PC-3 (cell line): ENCODE measurements around the gene CEP112. TPM values are rescaled to one million over a fixed set of nuclear protein-coding genes. Genes with fewer than 3 reads are reported as not detected.

Experiments
- ATAC-seq: fragments of 200-7000 bp; cut with Tn5 transposase; 2 replicates; pipeline ENCODE4 v1.9.1; 2020; ENCODE audit warnings: mild to moderate bottlenecking, moderate library complexity
- BruUV-seq: library from RNA; stranded (reverse); fragments of 400-500 nt; replicated peaks from 2 replicates; lab custom pipeline; 2021; lab: Mats Ljungman, UMichigan
- CTCF ChIA-PET: fragments of 300-600 bp; sonication (Branson Sonifier 250); formaldehyde crosslinking; loops from one replicate; lab custom pipeline; 2022; ENCODE audit warnings: antibody characterized with exemption; lab: Charles Lee
- POLR2A ChIA-PET: fragments of 300-600 bp; sonication (Branson Sonifier 250); formaldehyde crosslinking; loops from one replicate; lab custom pipeline; 2022; ENCODE audit warnings: antibody characterized with exemption; ENCODE audit not compliant: unreplicated experiment; lab: Charles Lee
- DNase-seq: peaks from one replicate; pipeline ENCODE4 v3.0.0-alpha.2; 2015
- H2AFZ ChIP-seq: fragments of 300-600 bp; sonication (generic); 2 replicates; pipeline ENCODE4 v1.6.0; 2016; ENCODE audit warnings: antibody characterized with exemption, low read length
- H3F3A ChIP-seq: fragments of 300-600 bp; sonication (generic); one replicate; pipeline ENCODE4 v1.6.0; 2017; ENCODE audit warnings: antibody characterized with exemption, low read length, control low read depth, mild to moderate bottlenecking; ENCODE audit not compliant: unreplicated experiment
- H3K27ac ChIP-seq: fragments of 300-600 bp; sonication (generic); 2 replicates; pipeline ENCODE4 v1.5.1; 2016; ENCODE audit warnings: mild to moderate bottlenecking, low read length
- H3K27me3 ChIP-seq: fragments of 300-600 bp; sonication (generic); 2 replicates; pipeline ENCODE4 v1.6.1; 2016; ENCODE audit warnings: low read length, mixed read lengths
- H3K36me3 ChIP-seq: fragments of 300-600 bp; sonication (generic); 2 replicates; pipeline ENCODE4 v1.6.1; 2016; ENCODE audit warnings: low read depth, mixed run types, low read length, mixed read lengths
- H3K4me1 ChIP-seq: fragments of 300-600 bp; sonication (generic); 2 replicates; pipeline ENCODE4 v1.5.1; 2016; ENCODE audit warnings: low read length; ENCODE audit not compliant: insufficient read depth
- H3K4me2 ChIP-seq: fragments of 300-600 bp; sonication (generic); 2 replicates; pipeline ENCODE4 v1.6.0; 2016; ENCODE audit warnings: low read length
- H3K4me3 ChIP-seq: fragments of 300-600 bp; sonication (generic); 2 replicates; pipeline ENCODE4 v1.5.1; 2016; ENCODE audit warnings: mild to moderate bottlenecking, low read length, mixed read lengths
- H3K79me2 ChIP-seq: fragments of 300-600 bp; sonication (generic); 2 replicates; pipeline ENCODE4 v1.6.1; 2017; ENCODE audit warnings: low read length, mixed read lengths
- H3K9ac ChIP-seq: fragments of 300-600 bp; sonication (generic); 2 replicates; pipeline ENCODE4 v1.6.0; 2016; ENCODE audit warnings: mild to moderate bottlenecking, low read length
- H3K9me2 ChIP-seq: fragments of 300-600 bp; sonication (generic); replicated peaks from 2 replicates; pipeline ENCODE4 v1.6.1; 2016; ENCODE audit warnings: mixed run types, low read length, mixed read lengths
- H3K9me3 ChIP-seq: fragments of 300-600 bp; sonication (generic); 2 replicates; pipeline ENCODE4 v1.6.1; 2016; ENCODE audit warnings: low read length, mixed read lengths
- H4K20me1 ChIP-seq: fragments of 300-600 bp; sonication (generic); 2 replicates; pipeline ENCODE4 v1.6.1; 2016; ENCODE audit warnings: low read length, mixed read lengths
- CTCF ChIP-seq: fragments of 300-600 bp; sonication (generic); conservative IDR thresholded peaks from 2 replicates; pipeline ENCODE4 v1.5.1; 2017; ENCODE audit warnings: antibody characterized with exemption, low read depth, mild to moderate bottlenecking, low read length
- EZH2 ChIP-seq: fragments of 300-600 bp; sonication (generic); IDR thresholded peaks from one replicate; pipeline ENCODE4 v1.6.1; 2017; ENCODE audit warnings: antibody characterized with exemption, mild to moderate bottlenecking, low read length; ENCODE audit not compliant: unreplicated experiment
- EZH2phosphoT487 ChIP-seq: fragments of 300-600 bp; sonication (generic); IDR thresholded peaks from 2 replicates; pipeline ENCODE4 v1.6.1; 2018; ENCODE audit warnings: mild to moderate bottlenecking, antibody characterized with exemption, low read length, borderline replicate concordance
- intact Hi-C: fragments of 100-400 bp; cut with micrococcal nuclease; formaldehyde crosslinking; loops from 2 replicates; pipeline ENCODE4 v1.9.0; 2023
- total RNA-seq: library from RNA; depleted of rRNA; stranded (reverse); fragments of >200 nt; gene quantifications from 2 replicates; pipeline ENCODE4 v1.2.3, GENCODE V29; 2014

The CEP112 gene
- total RNA-seq, 1 experiment from 2014 or later = 6.5 TPM

DNA sequence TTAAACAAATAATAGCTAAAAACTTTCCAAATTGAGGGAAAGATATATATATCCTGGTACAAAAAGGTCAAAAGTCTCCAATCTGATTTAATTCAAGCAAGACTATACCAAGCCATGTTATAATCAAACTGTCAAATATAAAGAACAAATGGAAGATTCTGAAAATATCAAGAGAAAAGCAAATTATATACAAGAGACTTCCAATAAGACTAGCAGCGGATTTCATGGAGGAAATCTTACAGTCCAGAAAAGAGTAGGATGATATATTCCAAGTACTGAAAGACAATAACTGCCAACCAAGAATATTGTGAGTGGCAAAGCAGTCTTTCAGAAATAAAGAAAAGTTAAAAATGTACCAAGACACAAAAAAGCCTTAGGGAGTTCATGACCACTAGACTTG lies 102.2 kb downstream of the CEP112 start:
- no peaks in the 10 kb centered on the region; the same call in 1 of the 2 replicates for H3K36me3 ChIP-seq
- no peak overlapping the region for H2AFZ ChIP-seq
- intact Hi-C loops = no loop called here
- H3F3A ChIP-seq = no peaks in the 10 kb centered on the region
- ChIA-PET CTCF (no interaction called here), POLR2A (no interaction called here)
- no peak for DNase-seq
- no peak for ATAC-seq
- BruUV-seq = no TSS peak
- no peak overlapping the region for H3K4me3 ChIP-seq
- no peaks in the 10 kb centered on the region for H3K79me2 ChIP-seq
- no peak for TF ChIP-seq EZH2phosphoT487
- no peak for TF ChIP-seq CTCF
- no peak for TF ChIP-seq EZH2
- H3K27me3 ChIP-seq = no peaks in the 10 kb centered on the region
- H3K9me2 ChIP-seq = no peaks in the 10 kb centered on the region
- no peaks in the 10 kb centered on the region for H3K4me1 ChIP-seq
- no peak overlapping the region for H3K4me2 ChIP-seq
- no peak overlapping the region for H3K9ac ChIP-seq
- no peaks in the 10 kb centered on the region for H4K20me1 ChIP-seq
- no peak overlapping the region for H3K27ac ChIP-seq
- H3K9me3 ChIP-seq = 0 out of 2 replicates have a peak, but pooled peaks cover 4% of the 10 kb centered on the region

GRCh38 chr17:66088173-66088572 lies 103.8 kb downstream of the CEP112 start:
- intact Hi-C loops = no loop called here
- H3K27me3 ChIP-seq = no peaks in the 10 kb centered on the region
- no peak for TF ChIP-seq EZH2
- TF ChIP-seq EZH2phosphoT487 = no peak
- no peak for TF ChIP-seq CTCF
- H3K36me3 ChIP-seq = no peaks in the 10 kb centered on the region; the same call in 1 of the 2 replicates
- no peak overlapping the region for H3K4me3 ChIP-seq
- no peak overlapping the region for H2AFZ ChIP-seq
- ChIA-PET CTCF (no interaction called here), POLR2A (no interaction called here)
- DNase-seq (no peak), ATAC-seq (no peak)
- BruUV-seq = no TSS peak
- H3K9me2 ChIP-seq = no peaks in the 10 kb centered on the region
- no peaks in the 10 kb centered on the region for H3K4me1 ChIP-seq
- H3K27ac ChIP-seq = no peak overlapping the region
- no peaks in the 10 kb centered on the region for H4K20me1 ChIP-seq
- H3F3A ChIP-seq = no peaks in the 10 kb centered on the region
- 0 out of 2 replicates have a peak, but pooled peaks cover 4% of the 10 kb centered on the region for H3K9me3 ChIP-seq
- no peak overlapping the region for H3K4me2 ChIP-seq
- H3K9ac ChIP-seq = no peak overlapping the region
- no peaks in the 10 kb centered on the region for H3K79me2 ChIP-seq

GRCh38 chr17:66087073-66087472 lies 104.9 kb downstream of the CEP112 start:
- Histone ChIP-seq H3K9me2 (no peaks in the 10 kb centered on the region), H4K20me1 (no peaks in the 10 kb centered on the region), H3K9me3 (0 out of 2 replicates have a peak, but pooled peaks cover 4% of the 10 kb centered on the region), H3K27me3 (no peaks in the 10 kb centered on the region), H3K27ac (no peak overlapping the region), H3K79me2 (no peaks in the 10 kb centered on the region), H2AFZ (no peak overlapping the region), H3F3A (no peaks in the 10 kb centered on the region), H3K4me3 (no peak overlapping the region), H3K4me1 (no peaks in the 10 kb centered on the region), H3K36me3 (no peaks in the 10 kb centered on the region; the same call in 1 of the 2 replicates), H3K9ac (no peak overlapping the region), H3K4me2 (no peak overlapping the region)
- no TSS peak for BruUV-seq
- intact Hi-C loops = no loop called here
- CTCF ChIA-PET = no interaction called here
- no peak for ATAC-seq
- POLR2A ChIA-PET = no interaction called here
- DNase-seq = no peak
- TF ChIP-seq CTCF = no peak
- no peak for TF ChIP-seq EZH2phosphoT487
- no peak for TF ChIP-seq EZH2
